MM.1S (cell line): ENCODE data around the gene PRLHR.

Experiments
- EZH2 ChIP-seq: fragments of 300-600 bp; sonication (generic); optimal IDR thresholded peaks from 2 replicates; pipeline ENCODE3; 2017; ENCODE audit warnings: low read depth, mild to moderate bottlenecking, antibody characterized with exemption, low read length, mixed read lengths
- TF ChIP-seq, protein P1 (sequence below): fragments of 300-600 bp; sonication (generic); IDR thresholded peaks from 2 replicates; pipeline ENCODE4 v1.5.1; 2016; ENCODE audit warnings: antibody characterized with exemption, low read length, mixed read lengths

DNA sequence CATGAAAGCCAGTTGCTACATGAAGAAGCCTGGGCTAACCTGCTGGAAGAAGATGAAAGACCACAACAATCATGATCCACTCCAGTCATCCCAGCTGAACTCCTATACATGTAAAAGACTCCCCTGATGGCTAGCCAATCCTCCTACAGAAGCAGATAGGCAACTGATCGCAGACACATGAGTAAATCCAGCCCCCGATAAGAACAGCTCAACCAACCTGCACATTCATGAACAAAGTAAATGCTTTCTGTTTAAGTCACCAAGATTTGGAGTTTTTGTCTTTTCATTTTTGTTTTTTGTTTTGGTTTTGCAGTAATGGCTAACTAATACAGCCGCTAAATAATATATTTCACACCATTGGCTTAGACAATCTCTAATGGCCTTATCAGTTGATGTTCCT lies 53.7 kb downstream of the PRLHR start:
- TF ChIP-seq, protein P1, sequence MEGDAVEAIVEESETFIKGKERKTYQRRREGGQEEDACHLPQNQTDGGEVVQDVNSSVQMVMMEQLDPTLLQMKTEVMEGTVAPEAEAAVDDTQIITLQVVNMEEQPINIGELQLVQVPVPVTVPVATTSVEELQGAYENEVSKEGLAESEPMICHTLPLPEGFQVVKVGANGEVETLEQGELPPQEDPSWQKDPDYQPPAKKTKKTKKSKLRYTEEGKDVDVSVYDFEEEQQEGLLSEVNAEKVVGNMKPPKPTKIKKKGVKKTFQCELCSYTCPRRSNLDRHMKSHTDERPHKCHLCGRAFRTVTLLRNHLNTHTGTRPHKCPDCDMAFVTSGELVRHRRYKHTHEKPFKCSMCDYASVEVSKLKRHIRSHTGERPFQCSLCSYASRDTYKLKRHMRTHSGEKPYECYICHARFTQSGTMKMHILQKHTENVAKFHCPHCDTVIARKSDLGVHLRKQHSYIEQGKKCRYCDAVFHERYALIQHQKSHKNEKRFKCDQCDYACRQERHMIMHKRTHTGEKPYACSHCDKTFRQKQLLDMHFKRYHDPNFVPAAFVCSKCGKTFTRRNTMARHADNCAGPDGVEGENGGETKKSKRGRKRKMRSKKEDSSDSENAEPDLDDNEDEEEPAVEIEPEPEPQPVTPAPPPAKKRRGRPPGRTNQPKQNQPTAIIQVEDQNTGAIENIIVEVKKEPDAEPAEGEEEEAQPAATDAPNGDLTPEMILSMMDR = no peak
- no peak for TF ChIP-seq EZH2
